Karpas-422 (cell line): ENCODE measurements around the gene FAM124A. TPM values are rescaled to one million over a fixed set of nuclear protein-coding genes. Genes with fewer than 3 reads are reported as not detected.

Source experiments
- DNase-seq: peaks from one replicate; pipeline ENCODE4 v3.0.0-alpha.2; 2015
- H2AFZ ChIP-seq: fragments of 200-600 bp; sonication (generic); 2 replicates; pipeline ENCODE4 v1.6.1; 2014; ENCODE audit warnings: antibody characterized with exemption, low read length, mixed read lengths
- H3K27ac ChIP-seq: fragments of 200-600 bp; sonication (generic); 2 replicates; pipeline ENCODE4 v1.5.1; 2014; ENCODE audit warnings: mild to moderate bottlenecking, low read length, moderate library complexity
- H3K27me3 ChIP-seq: fragments of 200-600 bp; sonication (generic); 2 replicates; pipeline ENCODE4 v1.6.1; 2014; ENCODE audit warnings: low read length, mixed read lengths
- H3K36me3 ChIP-seq: fragments of 200-600 bp; sonication (generic); 2 replicates; pipeline ENCODE4 v1.6.1; 2014; ENCODE audit warnings: low read length, mixed read lengths; ENCODE audit not compliant: insufficient read depth
- H3K4me1 ChIP-seq: fragments of 200-600 bp; sonication (generic); 2 replicates; pipeline ENCODE4 v1.6.1; 2014; ENCODE audit warnings: mild to moderate bottlenecking, low read length, mixed read lengths
- H3K4me2 ChIP-seq: fragments of 200-600 bp; sonication (generic); 2 replicates; pipeline ENCODE4 v1.6.1; 2014; ENCODE audit warnings: low read length, low read depth, mild to moderate bottlenecking; ENCODE audit not compliant: poor library complexity, severe bottlenecking
- H3K4me3 ChIP-seq: fragments of 200-600 bp; sonication (generic); 2 replicates; pipeline ENCODE4 v1.5.1; 2014; ENCODE audit warnings: mild to moderate bottlenecking, antibody characterized with exemption, low read length, mixed read lengths
- H3K79me2 ChIP-seq: fragments of 200-600 bp; sonication (generic); 2 replicates; pipeline ENCODE4 v1.6.1; 2014; ENCODE audit warnings: mild to moderate bottlenecking, low read length, mixed read lengths
- H3K9ac ChIP-seq: fragments of 200-600 bp; sonication (generic); 2 replicates; pipeline ENCODE4 v1.6.0; 2014; ENCODE audit warnings: low read length
- H3K9me2 ChIP-seq: fragments of 200-600 bp; sonication (generic), shearing (Covaris generic); replicated peaks from 2 replicates; pipeline ENCODE4 v1.6.0; 2014; ENCODE audit warnings: mild to moderate bottlenecking, low read length, moderate library complexity; ENCODE audit not compliant: insufficient read depth
- H3K9me3 ChIP-seq: fragments of 300-700, 200-600 bp; sonication (generic); 2 replicates; pipeline ENCODE4 v1.6.1; 2014; ENCODE audit warnings: low read length, mixed read lengths
- H4K20me1 ChIP-seq: fragments of 200-600 bp; sonication (generic); 2 replicates; pipeline ENCODE4 v1.6.1; 2014; ENCODE audit warnings: mild to moderate bottlenecking, antibody characterized with exemption, low read length, low read depth; ENCODE audit not compliant: insufficient read depth
- total RNA-seq: library from RNA; depleted of rRNA; stranded (reverse); fragments of >200 nt; shearing (Covaris generic); gene quantifications from 2 replicates; pipeline ENCODE4 v1.2.3, GENCODE V29; 2014; ENCODE audit warnings: low replicate concordance

Gene FAM124A
- total RNA-seq, 1 experiment from 2014 or later, result not detected

DNA sequence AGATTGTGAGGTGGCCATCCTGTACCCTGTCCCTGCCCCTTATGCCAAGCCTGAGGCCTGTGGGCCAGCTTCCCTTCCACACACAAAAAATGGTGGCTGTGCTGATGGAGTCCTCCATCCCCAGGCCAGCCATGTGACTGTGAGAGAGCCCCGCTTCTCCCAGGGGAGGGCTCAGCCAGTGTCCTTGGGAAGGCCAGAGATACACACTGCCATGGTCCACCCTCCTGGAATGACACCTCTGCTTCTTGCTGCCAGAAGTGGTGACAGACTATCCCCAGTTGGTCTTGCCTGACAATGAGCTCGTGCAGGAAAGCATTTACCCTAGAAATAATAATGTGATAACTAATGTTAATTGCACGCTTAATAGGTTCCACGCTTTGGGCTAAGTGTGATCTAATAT is 38.0 kb downstream of the FAM124A start:
- Histone ChIP-seq H3K79me2 (no peaks in the 10 kb centered on the region), H3K36me3 (no peaks in the 10 kb centered on the region), H3K9me3 (no peaks in the 10 kb centered on the region), H3K9ac (no peak overlapping the region), H3K9me2 (no peaks in the 10 kb centered on the region), H3K4me1 (peaks cover 12% of the 10 kb centered on the region), H2AFZ (no peak overlapping the region), H3K27me3 (no peaks in the 10 kb centered on the region), H3K4me3 (no peak overlapping the region), H4K20me1 (no peaks in the 10 kb centered on the region), H3K27ac (no peak overlapping the region), H3K4me2 (no peak overlapping the region)
- DNase-seq, result no peak

DNA sequence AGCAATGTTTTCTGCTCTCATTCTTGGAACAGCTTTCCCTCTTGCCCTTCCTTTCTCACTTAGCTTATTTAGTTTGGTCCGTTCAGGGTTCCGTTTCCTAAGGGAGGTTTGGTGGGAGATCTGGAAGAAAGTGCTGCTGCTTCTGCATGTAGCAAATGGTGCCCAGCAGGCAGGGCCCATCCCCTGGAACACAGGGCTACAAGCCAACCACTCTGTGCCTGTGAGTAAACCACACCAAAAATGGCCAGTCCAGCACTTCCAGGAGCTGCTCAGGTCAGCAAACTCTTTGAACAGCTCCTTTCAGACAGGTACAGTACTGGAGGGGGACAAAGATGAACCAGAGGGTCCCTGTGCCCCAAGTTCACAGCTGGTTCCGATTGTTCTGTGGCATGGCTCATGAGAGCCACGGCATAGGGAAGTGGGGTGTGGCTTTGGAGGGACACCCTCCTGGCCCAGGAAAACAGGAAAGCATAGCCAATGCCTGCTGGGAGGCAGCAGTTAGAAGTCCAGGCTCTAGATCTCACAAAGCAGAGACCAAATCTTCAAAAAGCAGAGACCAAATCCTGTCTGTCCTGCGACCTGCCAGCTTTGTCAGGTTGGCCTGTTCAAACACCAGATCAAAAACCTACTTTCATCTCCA is 39.5 kb downstream of the FAM124A start:
- no peaks in the 10 kb centered on the region for H4K20me1 ChIP-seq
- no peak overlapping the region for H3K4me2 ChIP-seq
- no peaks in the 10 kb centered on the region for H3K27me3 ChIP-seq
- no peaks in the 10 kb centered on the region for H3K36me3 ChIP-seq
- H3K9me2 ChIP-seq, result no peaks in the 10 kb centered on the region
- H3K4me3 ChIP-seq, result no peak overlapping the region
- H3K9me3 ChIP-seq, result no peaks in the 10 kb centered on the region
- H3K27ac ChIP-seq, result no peak overlapping the region
- no peak for DNase-seq
- H3K4me1 ChIP-seq, result peaks cover 12% of the 10 kb centered on the region
- H3K9ac ChIP-seq, result no peak overlapping the region
- no peak overlapping the region for H2AFZ ChIP-seq
- no peaks in the 10 kb centered on the region for H3K79me2 ChIP-seq

DNA sequence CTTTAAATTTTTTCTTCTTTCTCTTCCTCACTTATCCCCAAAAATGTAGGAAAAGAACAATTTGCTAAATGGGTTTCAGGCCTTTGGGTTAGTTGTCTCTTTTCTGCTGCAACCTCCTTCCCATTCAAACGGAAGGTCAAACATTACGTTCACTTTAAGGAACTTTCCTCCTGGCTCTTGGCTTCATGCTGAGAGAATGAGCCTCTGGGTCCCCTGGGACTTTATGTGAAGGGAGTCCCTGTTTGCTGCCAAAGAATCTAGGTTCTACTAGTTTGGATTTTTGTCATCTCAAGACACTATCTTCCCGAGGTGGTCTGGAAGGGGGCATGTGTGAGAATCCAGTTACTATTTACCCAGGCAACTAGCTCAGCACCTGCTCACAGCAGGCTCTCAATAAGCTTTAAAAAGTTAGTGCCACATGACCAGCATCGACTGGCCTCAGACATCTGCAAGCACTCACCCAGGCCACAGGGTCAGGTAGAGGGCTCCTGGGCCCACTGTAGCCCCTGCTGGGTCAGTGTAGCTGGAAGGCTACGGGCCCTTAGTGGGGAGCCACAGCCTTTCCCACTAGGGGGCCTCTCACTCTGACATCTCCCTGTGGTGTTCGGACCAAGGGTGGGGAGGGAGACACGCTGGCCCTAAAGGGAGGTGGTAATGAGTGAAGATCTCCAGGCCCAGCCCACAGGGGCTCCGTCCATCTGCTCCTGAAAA is 40.5 kb downstream of the FAM124A start:
- Histone ChIP-seq H3K4me2 (no peak overlapping the region), H3K9me2 (no peaks in the 10 kb centered on the region), H3K27ac (no peak overlapping the region), H3K36me3 (no peaks in the 10 kb centered on the region), H4K20me1 (no peaks in the 10 kb centered on the region), H3K9me3 (no peaks in the 10 kb centered on the region), H3K4me3 (no peak overlapping the region), H3K79me2 (no peaks in the 10 kb centered on the region), H3K27me3 (no peaks in the 10 kb centered on the region), H3K9ac (no peak overlapping the region), H3K4me1 (peaks cover 15% of the 10 kb centered on the region), H2AFZ (no peak overlapping the region)
- DNase-seq, result peak; percentile 48

DNA sequence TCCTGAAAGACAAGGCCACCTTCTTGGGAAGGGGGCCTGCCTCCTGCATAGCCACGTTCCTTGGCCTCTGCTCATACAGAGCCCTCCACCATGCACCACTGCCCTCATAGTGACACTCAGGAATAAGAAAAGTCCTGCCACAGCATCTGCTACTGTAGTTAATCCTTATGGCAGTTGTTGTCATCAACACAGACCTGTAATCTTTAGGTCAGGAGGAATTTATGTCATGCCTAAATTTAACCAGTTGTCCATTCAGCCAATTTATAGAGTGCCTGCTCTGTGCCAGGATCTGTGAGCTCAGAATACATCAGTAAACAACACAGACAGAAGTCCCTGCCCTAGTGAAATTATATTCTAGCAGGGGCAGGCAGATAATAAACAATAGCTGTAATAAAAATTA is 44.4 kb downstream of the FAM124A start:
- Histone ChIP-seq H3K4me3 (no peak overlapping the region), H3K4me1 (peaks cover 5% of the 10 kb centered on the region; the same call in 1 of the 2 replicates), H4K20me1 (no peaks in the 10 kb centered on the region), H3K36me3 (no peaks in the 10 kb centered on the region), H2AFZ (no peak overlapping the region), H3K9me2 (no peaks in the 10 kb centered on the region), H3K9me3 (no peaks in the 10 kb centered on the region), H3K9ac (no peak overlapping the region), H3K27me3 (no peaks in the 10 kb centered on the region), H3K27ac (no peak overlapping the region), H3K79me2 (no peaks in the 10 kb centered on the region), H3K4me2 (no peak overlapping the region)
- no peak for DNase-seq

DNA sequence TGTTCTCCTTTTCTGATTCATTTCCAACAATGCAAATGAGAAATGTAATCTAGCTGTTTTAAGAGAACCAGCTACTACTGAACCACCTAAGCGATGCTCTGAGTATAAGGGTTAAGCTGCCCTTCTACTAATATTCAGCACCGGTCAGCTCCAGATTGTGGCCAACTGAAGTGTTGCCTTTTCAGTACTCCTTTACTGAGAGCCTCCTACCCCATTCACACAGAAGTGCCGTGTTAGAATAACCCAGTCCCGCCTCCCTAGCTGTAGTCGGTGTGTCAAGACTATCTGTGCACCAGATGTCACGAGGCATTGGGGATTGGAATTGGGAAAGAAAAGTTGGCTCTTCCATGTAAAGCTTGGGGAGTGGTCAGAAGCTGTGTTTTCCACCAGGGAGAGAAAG is 45.4 kb downstream of the FAM124A start:
- H3K9ac ChIP-seq, result no peak overlapping the region
- H3K4me3 ChIP-seq, result no peak overlapping the region
- no peak overlapping the region for H2AFZ ChIP-seq
- DNase-seq, result no peak
- H3K4me1 ChIP-seq, result peaks cover 5% of the 10 kb centered on the region; the same call in 1 of the 2 replicates
- H4K20me1 ChIP-seq, result no peaks in the 10 kb centered on the region
- H3K27ac ChIP-seq, result no peak overlapping the region
- H3K27me3 ChIP-seq, result no peaks in the 10 kb centered on the region
- H3K9me2 ChIP-seq, result no peaks in the 10 kb centered on the region
- H3K79me2 ChIP-seq, result no peaks in the 10 kb centered on the region
- no peaks in the 10 kb centered on the region for H3K36me3 ChIP-seq
- H3K4me2 ChIP-seq, result no peak overlapping the region
- no peaks in the 10 kb centered on the region for H3K9me3 ChIP-seq

DNA sequence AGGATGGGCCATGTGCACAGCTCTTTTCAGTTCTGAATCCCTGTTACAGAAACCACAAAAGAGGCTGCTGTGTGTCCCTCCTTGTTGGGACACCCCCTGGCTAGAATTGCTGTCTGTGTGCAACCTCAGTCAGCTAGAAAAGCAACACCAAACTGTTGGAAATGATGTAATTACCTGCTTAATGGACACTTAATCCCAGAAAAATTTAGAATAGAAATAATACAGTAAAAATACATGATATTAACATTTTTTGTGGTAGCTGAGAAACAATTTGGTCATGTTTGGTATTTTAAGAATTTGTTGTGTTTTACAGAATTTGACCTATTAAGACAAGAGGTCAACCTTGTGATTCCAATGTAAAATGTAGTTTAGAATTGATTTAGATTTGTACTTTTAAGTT is 46.8 kb downstream of the FAM124A start:
- no peaks in the 10 kb centered on the region for H4K20me1 ChIP-seq
- no peak overlapping the region for H3K4me3 ChIP-seq
- no peak overlapping the region for H2AFZ ChIP-seq
- H3K27me3 ChIP-seq, result no peaks in the 10 kb centered on the region
- H3K9ac ChIP-seq, result no peak overlapping the region
- no peak overlapping the region for H3K27ac ChIP-seq
- H3K4me1 ChIP-seq, result peaks cover 5% of the 10 kb centered on the region; the same call in 1 of the 2 replicates
- no peaks in the 10 kb centered on the region for H3K9me3 ChIP-seq
- no peaks in the 10 kb centered on the region for H3K36me3 ChIP-seq
- H3K79me2 ChIP-seq, result no peaks in the 10 kb centered on the region
- no peak overlapping the region for H3K4me2 ChIP-seq
- no peak for DNase-seq
- no peaks in the 10 kb centered on the region for H3K9me2 ChIP-seq

DNA sequence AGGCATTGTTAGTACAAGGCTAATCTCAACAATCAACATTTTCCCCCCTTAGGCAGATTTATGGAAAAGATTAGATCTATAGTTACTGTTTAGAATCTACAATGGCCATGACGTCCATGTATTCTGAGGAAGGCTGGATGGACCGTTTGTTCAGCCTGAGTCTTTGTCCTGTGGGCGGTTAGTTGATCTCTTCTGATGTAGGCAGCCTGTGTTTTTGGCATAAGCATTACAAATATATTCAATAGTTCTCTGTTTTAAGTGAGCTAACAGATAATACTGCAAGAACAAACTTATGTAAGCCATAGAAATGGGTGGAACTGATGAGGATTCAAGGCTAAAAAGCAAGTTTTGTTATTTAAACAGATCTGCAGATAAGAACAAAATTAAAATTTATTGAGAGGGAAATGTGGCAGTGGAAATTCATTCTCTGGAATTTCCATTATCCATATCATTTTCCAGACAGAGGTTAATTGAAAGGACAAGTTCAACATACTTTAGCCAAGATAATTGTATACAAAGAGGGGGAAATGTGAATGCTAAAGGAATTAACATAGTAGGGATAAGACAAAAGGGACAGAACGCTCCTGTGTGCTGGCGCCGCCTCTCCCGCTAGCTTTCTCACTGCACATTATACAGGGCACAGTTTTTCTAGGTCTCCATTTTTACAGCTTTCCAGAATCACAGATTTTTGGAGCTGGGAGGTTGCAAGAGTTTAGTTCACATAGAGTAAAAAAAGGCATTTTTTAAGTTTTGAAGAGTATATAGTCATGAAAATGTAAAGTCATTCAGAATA is 48.6 kb downstream of the FAM124A start:
- Histone ChIP-seq H3K9ac (no peak overlapping the region), H3K36me3 (no peaks in the 10 kb centered on the region), H3K4me3 (no peak overlapping the region), H3K4me2 (no peak overlapping the region), H3K4me1 (peaks cover 5% of the 10 kb centered on the region; the same call in 1 of the 2 replicates), H3K79me2 (no peaks in the 10 kb centered on the region), H2AFZ (no peak overlapping the region), H4K20me1 (no peaks in the 10 kb centered on the region), H3K9me2 (no peaks in the 10 kb centered on the region), H3K9me3 (no peaks in the 10 kb centered on the region), H3K27ac (no peak overlapping the region), H3K27me3 (no peaks in the 10 kb centered on the region)
- no peak for DNase-seq

DNA sequence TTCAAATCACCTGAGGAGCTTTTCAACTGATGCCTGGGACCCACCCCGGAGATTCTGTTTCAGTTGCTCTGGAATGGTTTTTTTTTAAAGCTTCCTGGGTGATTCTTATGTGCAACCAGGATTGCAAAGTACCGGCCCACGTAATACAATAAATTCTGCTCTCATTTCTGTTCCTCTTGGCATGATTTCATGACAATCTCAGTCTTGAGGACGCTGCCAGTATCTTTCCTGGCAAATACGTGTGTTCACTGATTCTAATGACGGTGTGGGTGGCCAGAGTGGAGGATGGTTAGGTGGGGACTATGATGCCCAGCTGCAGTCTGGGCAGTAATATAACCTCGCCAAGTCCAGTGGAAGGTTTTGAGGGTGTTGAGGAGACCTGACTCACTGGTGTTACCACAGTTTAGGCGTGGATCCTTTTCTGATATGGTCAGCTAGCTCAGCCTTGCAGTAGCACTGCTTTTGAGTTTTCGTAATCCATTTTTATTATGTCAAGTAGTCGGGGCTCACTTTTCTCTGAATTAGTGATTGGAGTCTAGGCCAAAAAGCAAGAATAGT is 49.4 kb downstream of the FAM124A start:
- H3K9ac ChIP-seq, result no peak overlapping the region
- H3K4me2 ChIP-seq, result no peak overlapping the region
- no peaks in the 10 kb centered on the region for H3K9me3 ChIP-seq
- DNase-seq, result no peak
- no peaks in the 10 kb centered on the region for H3K36me3 ChIP-seq
- H3K27ac ChIP-seq, result no peak overlapping the region
- H3K9me2 ChIP-seq, result no peaks in the 10 kb centered on the region
- no peaks in the 10 kb centered on the region for H3K79me2 ChIP-seq
- no peaks in the 10 kb centered on the region for H4K20me1 ChIP-seq
- no peak overlapping the region for H3K4me3 ChIP-seq
- H3K27me3 ChIP-seq, result no peaks in the 10 kb centered on the region; the same call in 1 of the 2 replicates
- no peak overlapping the region for H2AFZ ChIP-seq
- peaks cover 5% of the 10 kb centered on the region; the same call in 1 of the 2 replicates for H3K4me1 ChIP-seq
